ENCODE results near the gene NECTIN3.

Gene NECTIN3

GRCh38 chr3:111071257-111072030 is at the start of gene NECTIN3:
NECTIN3 (plus strand) TSS chr3:111071816; CDS start chr3:111072018, 202 bp downstream.
- peak; percentile 86 for DNase-seq (ENCODE audit: low spot score)

- no peak for DNase-seq (ENCODE audit: low spot score)
These were observed 43.7 kb upstream of the NECTIN3 start for GRCh38 chr3:111027868-111028267.

- DNase-seq (ENCODE audit: low spot score) = no peak
These were observed 40.1 kb upstream of the NECTIN3 start for GRCh38 chr3:111031538-111031937.

- DNase-seq (ENCODE audit: low spot score) = no peak
These were observed 38.9 kb upstream of the NECTIN3 start for GRCh38 chr3:111032677-111033076.

GRCh38 chr3:111033470-111034050 is 38.1 kb upstream of the NECTIN3 start:
- DNase-seq (ENCODE audit: low spot score) = no peak

- no peak for DNase-seq (ENCODE audit: low spot score)
These were observed 36.3 kb upstream of the NECTIN3 start for GRCh38 chr3:111035316-111035715.

GRCh38 chr3:111035902-111036301 is 35.7 kb upstream of the NECTIN3 start:
- DNase-seq (ENCODE audit: low spot score) = no peak

GRCh38 chr3:111040959-111041358 is 30.7 kb upstream of the NECTIN3 start:
- DNase-seq (ENCODE audit: low spot score) = no peak

GRCh38 chr3:111045564-111045963 is 26.1 kb upstream of the NECTIN3 start:
- no peak for DNase-seq (ENCODE audit: low spot score)

GRCh38 chr3:111047042-111047441 is 24.6 kb upstream of the NECTIN3 start:
- DNase-seq (ENCODE audit: low spot score) = no peak

GRCh38 chr3:111047812-111048435 is 23.7 kb upstream of the NECTIN3 start:
- no peak for DNase-seq (ENCODE audit: low spot score)

GRCh38 chr3:111051354-111051753 is 20.3 kb upstream of the NECTIN3 start:
- no peak for DNase-seq (ENCODE audit: low spot score)

- no peak for DNase-seq (ENCODE audit: low spot score)
These were observed 3.0 kb upstream of the NECTIN3 start for GRCh38 chr3:111068574-111068973.

GRCh38 chr3:111069974-111070771 is 1.4 kb upstream of the NECTIN3 start:
- no peak for DNase-seq (ENCODE audit: low spot score)

GRCh38 chr3:111070772-111071256 is 802 bp upstream of the NECTIN3 start:
- DNase-seq (ENCODE audit: low spot score) = peak; percentile 7

GRCh38 chr3:111072031-111072921 is 660 bp downstream of the NECTIN3 start:
- DNase-seq (ENCODE audit: low spot score) = no peak

GRCh38 chr3:111073218-111073617 is 1.6 kb downstream of the NECTIN3 start:
- DNase-seq (ENCODE audit: low spot score) = no peak

GRCh38 chr3:111076732-111077131 is 5.1 kb downstream of the NECTIN3 start:
- no peak for DNase-seq (ENCODE audit: low spot score)

GRCh38 chr3:111077369-111077768 is 5.8 kb downstream of the NECTIN3 start:
- no peak for DNase-seq (ENCODE audit: low spot score)

- DNase-seq (ENCODE audit: low spot score) = no peak
These were observed 8.8 kb downstream of the NECTIN3 start for GRCh38 chr3:111080413-111080812.

- DNase-seq (ENCODE audit: low spot score) = no peak
These were observed 9.5 kb downstream of the NECTIN3 start for GRCh38 chr3:111081008-111081545.
